ENCODE measurements around the gene WNT1.

- TF ChIP-seq CTCF (IDR thresholded peaks at IDR 0.05; ENCODE audit: insufficient read depth, low read length) (no peak), POLR2AphosphoS5 (IDR thresholded peaks at IDR 0.05; ENCODE audit: low read depth) (no peak), GABPA (IDR thresholded peaks at IDR 0.05; ENCODE audit: low read depth) (no peak), SPI1 (IDR thresholded peaks at IDR 0.05; ENCODE audit: borderline replicate concordance, low read depth) (no peak)
These were observed 8.1 kb upstream of the WNT1 start for GRCh38 chr12:48969833-48970701.
